GM21786 (cell line): ENCODE data around the gene GNG7.

ENCODE experiments used
- ATAC-seq: cut with Tn5 transposase; IDR thresholded peaks from one replicate; pipeline ENCODE4 v1.9.1; 2021; ENCODE audit not compliant: unreplicated experiment

GNG7 gene

DNA sequence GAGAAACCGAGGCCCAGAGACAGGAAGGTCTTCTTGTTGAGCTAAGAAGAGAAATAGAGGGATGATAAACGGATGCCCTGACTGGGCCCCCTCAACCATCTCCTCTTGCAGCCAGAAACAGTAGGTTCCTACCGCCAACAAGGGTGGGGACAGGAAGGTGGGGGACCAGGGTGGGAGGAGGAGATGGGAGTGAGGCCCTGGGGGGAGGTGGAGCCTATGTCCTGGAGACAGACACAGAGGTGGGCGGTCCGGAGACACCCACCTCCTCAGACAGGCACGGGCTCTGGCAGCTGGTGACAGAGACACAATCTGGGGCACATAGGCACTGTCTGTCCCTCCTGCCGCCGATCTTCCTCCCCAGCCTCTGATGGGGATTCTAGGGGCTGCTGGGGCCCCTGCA lies 209.6 kb downstream of the GNG7 start:
- no peak for ATAC-seq

GRCh38 chr19:2491130-2491801 lies 211.2 kb downstream of the GNG7 start:
- ATAC-seq: no peak

GRCh38 chr19:2490659-2491058 lies 211.8 kb downstream of the GNG7 start:
- no peak for ATAC-seq

DNA sequence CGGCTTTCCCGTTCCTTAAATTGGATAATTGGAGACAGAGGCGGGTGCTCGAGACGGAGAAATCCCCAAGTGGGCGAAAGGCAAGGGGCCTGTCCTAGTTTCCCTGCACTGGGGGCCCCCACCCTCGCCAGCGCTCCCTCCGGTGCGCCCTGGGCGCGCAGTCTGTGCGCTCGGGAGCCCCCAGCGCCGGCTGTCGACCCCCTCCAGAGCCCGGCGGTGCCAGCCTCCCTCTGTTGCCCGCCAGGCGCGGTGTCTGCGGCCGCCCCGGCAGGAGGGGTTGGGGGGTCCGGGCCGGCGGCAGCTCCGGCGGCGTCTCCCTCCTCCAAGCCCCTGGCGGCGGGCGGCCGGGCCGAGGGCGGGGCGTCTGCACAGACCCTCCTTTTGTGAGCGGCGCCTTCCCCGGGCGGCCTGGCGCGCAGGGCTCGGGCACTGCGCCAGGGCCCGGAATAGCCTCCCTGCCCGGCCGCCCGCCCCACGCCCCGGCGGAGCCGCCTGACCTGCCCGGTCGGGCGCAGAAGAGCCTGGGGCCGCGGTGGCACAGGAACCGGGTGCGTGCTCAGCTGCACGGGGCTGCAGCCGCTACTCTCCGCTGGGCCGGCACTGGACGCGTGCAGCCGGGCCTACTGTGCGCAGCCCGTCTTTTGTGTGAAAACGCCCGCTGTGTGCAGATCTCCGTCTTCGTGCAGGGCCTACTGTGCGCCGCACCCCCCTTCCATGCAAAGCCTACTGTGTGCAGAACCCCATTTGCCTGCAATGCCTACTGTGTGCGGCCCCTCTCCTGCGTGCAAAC lies 213.4 kb downstream of the GNG7 start:
- no peak for ATAC-seq

DNA sequence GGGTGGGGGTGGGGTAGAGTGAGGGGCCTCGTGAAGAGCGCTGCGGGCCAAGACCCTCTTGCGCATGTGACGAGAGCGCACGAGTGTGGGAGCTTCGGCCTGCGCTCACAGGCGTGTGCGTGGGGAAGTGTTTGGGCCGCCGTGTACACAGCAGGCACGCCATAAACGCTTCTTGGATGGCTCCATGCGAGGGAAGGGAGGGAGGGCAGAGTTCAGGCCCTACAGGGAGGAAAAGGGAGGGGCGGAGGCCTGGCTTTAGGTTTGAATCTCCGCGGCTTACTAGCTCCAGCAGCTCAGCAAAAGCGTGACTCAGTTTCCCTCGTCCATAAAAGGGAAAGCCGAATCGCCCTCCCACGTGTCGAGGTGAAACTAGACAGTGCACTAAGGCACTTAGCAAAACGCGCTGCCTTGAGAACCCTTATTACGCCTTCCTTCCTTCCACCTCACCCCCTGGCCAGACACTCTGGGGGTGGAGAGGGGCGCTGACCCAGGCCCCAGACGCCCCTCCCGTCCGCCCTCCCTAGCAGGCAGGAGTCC lies 214.0 kb downstream of the GNG7 start:
- ATAC-seq: no peak

DNA sequence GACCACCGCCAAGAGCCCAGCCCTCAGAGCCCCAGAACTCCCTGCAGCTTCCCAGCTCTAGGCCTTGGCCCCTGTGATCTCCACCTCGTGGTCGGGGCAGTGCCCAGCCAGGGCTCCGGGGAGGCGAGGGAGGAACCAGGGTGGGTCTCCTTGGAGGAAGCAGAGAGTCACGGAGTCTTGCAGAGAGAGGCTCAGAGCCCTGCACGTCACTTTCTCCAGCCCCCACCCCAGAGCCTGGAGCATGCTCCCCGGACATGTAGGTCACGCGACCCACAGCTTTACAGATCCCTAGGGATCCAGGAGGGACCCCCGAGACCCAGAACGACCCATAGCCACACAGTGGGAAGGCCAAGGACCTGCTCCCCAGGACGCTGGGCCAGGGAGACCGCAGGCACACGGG lies 214.7 kb downstream of the GNG7 start:
- ATAC-seq: no peak

- no peak for ATAC-seq
These were observed 215.4 kb downstream of the GNG7 start for GRCh38 chr19:2487090-2487489.

DNA sequence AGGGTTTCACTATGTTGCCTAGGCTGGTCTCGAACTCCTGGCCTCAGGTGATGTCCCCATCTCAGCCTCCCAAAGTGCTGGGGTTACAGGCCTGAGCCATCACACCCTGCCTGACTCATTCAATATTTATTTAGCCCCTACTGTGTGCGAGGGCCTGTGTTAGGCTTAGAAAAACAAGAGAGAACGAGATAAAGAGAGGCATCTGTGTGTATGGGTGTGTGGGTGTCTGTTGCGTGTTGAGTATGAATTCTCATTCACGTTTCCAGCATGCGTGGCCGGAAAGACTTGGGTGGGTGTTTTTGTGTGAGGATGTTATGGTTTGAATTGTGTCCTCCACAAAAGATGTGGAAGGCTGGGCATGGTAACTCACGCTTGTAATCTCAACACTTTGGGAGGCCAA lies 217.1 kb downstream of the GNG7 start:
- ATAC-seq: no peak

- ATAC-seq: no peak
These were observed 218.1 kb downstream of the GNG7 start for GRCh38 chr19:2484178-2484937.

- ATAC-seq: no peak
These were observed 218.9 kb downstream of the GNG7 start for GRCh38 chr19:2483484-2484151.

GRCh38 chr19:2483084-2483483 lies 219.4 kb downstream of the GNG7 start:
- ATAC-seq: no peak

- no peak for ATAC-seq
These were observed 220.0 kb downstream of the GNG7 start for GRCh38 chr19:2482354-2483038.

GRCh38 chr19:2481466-2481865 lies 221.0 kb downstream of the GNG7 start:
- no peak for ATAC-seq

GRCh38 chr19:2479556-2480194 lies 222.8 kb downstream of the GNG7 start:
- ATAC-seq: no peak

GRCh38 chr19:2478756-2479555 lies 223.5 kb downstream of the GNG7 start:
- ATAC-seq: no peak

GRCh38 chr19:2478278-2478755 lies 224.2 kb downstream of the GNG7 start:
- no peak for ATAC-seq

- ATAC-seq: no peak
These were observed 224.7 kb downstream of the GNG7 start for GRCh38 chr19:2477732-2478191.

DNA sequence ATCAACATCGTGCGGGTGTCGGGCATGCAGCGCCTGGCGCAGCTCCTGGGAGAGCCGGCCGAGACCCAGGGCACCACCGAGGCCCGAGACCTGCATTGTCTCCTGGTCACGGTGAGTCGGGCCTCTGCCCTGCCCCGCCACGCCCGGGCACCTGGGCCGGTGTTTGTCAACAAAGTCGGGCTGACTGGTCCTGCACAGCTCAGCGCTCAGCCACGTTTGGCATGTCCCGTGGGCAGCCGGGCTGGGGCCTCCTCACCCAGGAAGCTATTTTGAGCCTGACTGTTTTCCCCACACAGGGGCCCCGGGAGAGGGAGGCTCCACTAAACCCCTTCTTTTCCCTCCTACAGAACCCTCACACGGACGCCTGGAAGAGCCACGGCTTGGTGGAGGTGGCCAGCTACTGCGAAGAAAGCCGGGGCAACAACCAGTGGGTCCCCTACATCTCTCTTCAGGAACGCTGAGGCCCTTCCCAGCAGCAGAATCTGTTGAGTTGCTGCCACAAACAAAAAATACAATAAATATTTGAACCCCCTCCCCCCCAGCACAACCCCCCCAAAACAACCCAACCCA lies 225.3 kb downstream of the GNG7 start:
- ATAC-seq: no peak
